ENCODE measurements around the gene PPTC7.
"Not testable (repeated sequence)": the region's sequence is repeated elsewhere in the genome, so short reads cannot be mapped to it uniquely, and the experiment has no call there.

PPTC7 gene

GRCh38 chr12:110548678-110549077, 34.4 kb downstream of the PPTC7 start:
- WGBS, 2 experiments, result 91 to 94% methylated on average over 7 of the region's 7 CpGs
- Histone ChIP-seq H3K27ac (ENCODE audit: insufficient read depth, low read depth, low read length, poor library complexity, severe bottlenecking) (no peak overlapping the region), H3K4me1 (ENCODE audit: control insufficient read depth, insufficient read depth, low read length) (no peaks in the 10 kb centered on the region), H3K36me3 (ENCODE audit: control insufficient read depth, insufficient read depth, low read length) (peaks cover 4% of the 10 kb centered on the region), H3K4me3 (ENCODE audit: insufficient read depth, low read depth, low read length) (no peak overlapping the region), H3K9me3 (ENCODE audit: control insufficient read depth, low read length) (no peaks in the 10 kb centered on the region), H3K27me3 (ENCODE audit: control insufficient read depth, insufficient read depth, low read length, poor library complexity, severe bottlenecking) (no peaks in the 10 kb centered on the region)

- Histone ChIP-seq H3K36me3 (ENCODE audit: control insufficient read depth, insufficient read depth, low read length) (peaks cover 4% of the 10 kb centered on the region), H3K9me3 (ENCODE audit: control insufficient read depth, low read length) (no peaks in the 10 kb centered on the region), H3K4me3 (ENCODE audit: insufficient read depth, low read depth, low read length) (no peak overlapping the region), H3K27me3 (ENCODE audit: control insufficient read depth, insufficient read depth, low read length, poor library complexity, severe bottlenecking) (no peaks in the 10 kb centered on the region), H3K27ac (ENCODE audit: insufficient read depth, low read depth, low read length, poor library complexity, severe bottlenecking) (no peak overlapping the region), H3K4me1 (ENCODE audit: control insufficient read depth, insufficient read depth, low read length) (no peaks in the 10 kb centered on the region)
- WGBS, 2 experiments, result 89 to 96% methylated on average over 1 to 2 of the region's 2 CpGs
Observed at GRCh38 chr12:110547090-110547489, 36.0 kb downstream of the PPTC7 start.

- Histone ChIP-seq H3K27ac (ENCODE audit: insufficient read depth, low read depth, low read length, poor library complexity, severe bottlenecking) (no peak overlapping the region), H3K36me3 (ENCODE audit: control insufficient read depth, insufficient read depth, low read length) (peaks cover 4% of the 10 kb centered on the region), H3K27me3 (ENCODE audit: control insufficient read depth, insufficient read depth, low read length, poor library complexity, severe bottlenecking) (no peaks in the 10 kb centered on the region), H3K4me3 (ENCODE audit: insufficient read depth, low read depth, low read length) (no peak overlapping the region), H3K4me1 (ENCODE audit: control insufficient read depth, insufficient read depth, low read length) (no peaks in the 10 kb centered on the region), H3K9me3 (ENCODE audit: control insufficient read depth, low read length) (no peaks in the 10 kb centered on the region)
- WGBS, 2 experiments, result 85 to 94% methylated on average over 3 of the region's 3 CpGs
Observed at GRCh38 chr12:110546339-110546738, 36.8 kb downstream of the PPTC7 start.

GRCh38 chr12:110545812-110546211, 37.3 kb downstream of the PPTC7 start:
- H3K36me3 ChIP-seq (ENCODE audit: control insufficient read depth, insufficient read depth, low read length), result peaks cover under 1% of the 10 kb centered on the region
- H3K4me1 ChIP-seq (ENCODE audit: control insufficient read depth, insufficient read depth, low read length), result no peaks in the 10 kb centered on the region
- H3K4me3 ChIP-seq (ENCODE audit: insufficient read depth, low read depth, low read length), result no peak overlapping the region
- 94% methylated on average over 10 of the region's 10 CpGs for WGBS, 2 experiments
- H3K27me3 ChIP-seq (ENCODE audit: control insufficient read depth, insufficient read depth, low read length, poor library complexity, severe bottlenecking), result no peaks in the 10 kb centered on the region
- no peaks in the 10 kb centered on the region for H3K9me3 ChIP-seq (ENCODE audit: control insufficient read depth, low read length)
- H3K27ac ChIP-seq (ENCODE audit: insufficient read depth, low read depth, low read length, poor library complexity, severe bottlenecking), result no peak overlapping the region

- H3K27me3 ChIP-seq (ENCODE audit: control insufficient read depth, insufficient read depth, low read length, poor library complexity, severe bottlenecking); H3K36me3 ChIP-seq (ENCODE audit: control insufficient read depth, insufficient read depth, low read length); H3K4me3 ChIP-seq (ENCODE audit: insufficient read depth, low read depth, low read length); H3K4me1 ChIP-seq (ENCODE audit: control insufficient read depth, insufficient read depth, low read length); H3K9me3 ChIP-seq (ENCODE audit: control insufficient read depth, low read length); H3K27ac ChIP-seq (ENCODE audit: insufficient read depth, low read depth, low read length, poor library complexity, severe bottlenecking): not testable (repeated sequence)
- WGBS, 2 experiments, result 89 to 99% methylated on average over 3 to 4 of the region's 4 CpGs
Observed at GRCh38 chr12:110545259-110545658, 37.9 kb downstream of the PPTC7 start.

- WGBS, 2 experiments, result 93 to 94% methylated on average over 2 to 4 of the region's 4 CpGs
- H3K9me3 ChIP-seq (ENCODE audit: control insufficient read depth, low read length), result no peaks in the 10 kb centered on the region
- no peaks in the 10 kb centered on the region for H3K4me1 ChIP-seq (ENCODE audit: control insufficient read depth, insufficient read depth, low read length)
- H3K27me3 ChIP-seq (ENCODE audit: control insufficient read depth, insufficient read depth, low read length, poor library complexity, severe bottlenecking), result no peaks in the 10 kb centered on the region
- no peak overlapping the region for H3K4me3 ChIP-seq (ENCODE audit: insufficient read depth, low read depth, low read length)
- no peaks in the 10 kb centered on the region for H3K36me3 ChIP-seq (ENCODE audit: control insufficient read depth, insufficient read depth, low read length)
- no peak overlapping the region for H3K27ac ChIP-seq (ENCODE audit: insufficient read depth, low read depth, low read length, poor library complexity, severe bottlenecking)
Observed at GRCh38 chr12:110543965-110544364, 39.2 kb downstream of the PPTC7 start.

GRCh38 chr12:110543252-110543959, 39.7 kb downstream of the PPTC7 start:
- Histone ChIP-seq H3K4me3 (ENCODE audit: insufficient read depth, low read depth, low read length) (no peak overlapping the region), H3K27ac (ENCODE audit: insufficient read depth, low read depth, low read length, poor library complexity, severe bottlenecking) (no peak overlapping the region), H3K36me3 (ENCODE audit: control insufficient read depth, insufficient read depth, low read length) (no peaks in the 10 kb centered on the region), H3K9me3 (ENCODE audit: control insufficient read depth, low read length) (no peaks in the 10 kb centered on the region), H3K27me3 (ENCODE audit: control insufficient read depth, insufficient read depth, low read length, poor library complexity, severe bottlenecking) (no peaks in the 10 kb centered on the region), H3K4me1 (ENCODE audit: control insufficient read depth, insufficient read depth, low read length) (no peaks in the 10 kb centered on the region)
- WGBS, 2 experiments, result 90 to 96% methylated on average over 6 of the region's 7 CpGs

- no peaks in the 10 kb centered on the region for H3K9me3 ChIP-seq (ENCODE audit: control insufficient read depth, low read length)
- H3K4me3 ChIP-seq (ENCODE audit: insufficient read depth, low read depth, low read length), result no peak overlapping the region
- H3K36me3 ChIP-seq (ENCODE audit: control insufficient read depth, insufficient read depth, low read length), result no peaks in the 10 kb centered on the region
- no peaks in the 10 kb centered on the region for H3K27me3 ChIP-seq (ENCODE audit: control insufficient read depth, insufficient read depth, low read length, poor library complexity, severe bottlenecking)
- H3K4me1 ChIP-seq (ENCODE audit: control insufficient read depth, insufficient read depth, low read length), result no peaks in the 10 kb centered on the region
- WGBS, 2 experiments, result 92 to 94% methylated on average over 6 to 8 of the region's 8 CpGs
- no peak overlapping the region for H3K27ac ChIP-seq (ENCODE audit: insufficient read depth, low read depth, low read length, poor library complexity, severe bottlenecking)
Observed at GRCh38 chr12:110540048-110540447, 43.1 kb downstream of the PPTC7 start.

GRCh38 chr12:110538869-110539622, 44.1 kb downstream of the PPTC7 start:
- Histone ChIP-seq H3K9me3 (ENCODE audit: control insufficient read depth, low read length) (no peaks in the 10 kb centered on the region), H3K27me3 (ENCODE audit: control insufficient read depth, insufficient read depth, low read length, poor library complexity, severe bottlenecking) (no peaks in the 10 kb centered on the region), H3K4me1 (ENCODE audit: control insufficient read depth, insufficient read depth, low read length) (no peaks in the 10 kb centered on the region), H3K4me3 (ENCODE audit: insufficient read depth, low read depth, low read length) (no peak overlapping the region), H3K27ac (ENCODE audit: insufficient read depth, low read depth, low read length, poor library complexity, severe bottlenecking) (no peak overlapping the region), H3K36me3 (ENCODE audit: control insufficient read depth, insufficient read depth, low read length) (no peaks in the 10 kb centered on the region)
- WGBS, 2 experiments, result 92 to 97% methylated on average over 4 to 5 of the region's 5 CpGs

GRCh38 chr12:110537605-110538409, 45.3 kb downstream of the PPTC7 start:
- Histone ChIP-seq H3K4me1 (ENCODE audit: control insufficient read depth, insufficient read depth, low read length) (no peaks in the 10 kb centered on the region), H3K27me3 (ENCODE audit: control insufficient read depth, insufficient read depth, low read length, poor library complexity, severe bottlenecking) (no peaks in the 10 kb centered on the region), H3K9me3 (ENCODE audit: control insufficient read depth, low read length) (no peaks in the 10 kb centered on the region), H3K4me3 (ENCODE audit: insufficient read depth, low read depth, low read length) (no peak overlapping the region), H3K36me3 (ENCODE audit: control insufficient read depth, insufficient read depth, low read length) (no peaks in the 10 kb centered on the region), H3K27ac (ENCODE audit: insufficient read depth, low read depth, low read length, poor library complexity, severe bottlenecking) (no peak overlapping the region)
- WGBS, 2 experiments, result 94 to 97% methylated on average over 9 of the region's 9 CpGs
